DND-41 (cell line): Measurements from ENCODE around the gene SLC25A6.
A peak's percentile ranks its signal among the peaks of the same experiment; 100 is the strongest.

Experiments
- ATAC-seq: fragments of 200-7000 bp; cut with Tn5 transposase; 3 replicates; pipeline ENCODE4 v1.9.1; 2021; ENCODE audit warnings: low read depth; ENCODE audit not compliant: insufficient read depth
- DNase-seq: peaks from one replicate; pipeline ENCODE4 v3.0.0-alpha.2; 2020
- H2AFZ ChIP-seq: 2 replicates; pipeline ENCODE4 v1.6.0; 2012; ENCODE audit warnings: low read depth, low read length
- H3K27ac ChIP-seq: 2 replicates; pipeline ENCODE4 v1.5.1; 2012; ENCODE audit warnings: low read length, inconsistent platforms
- H3K27me3 ChIP-seq: fragments of 200-600 bp; sonication (generic); 2 replicates; pipeline ENCODE4 v1.6.0; 2012; ENCODE audit warnings: low read length, mild to moderate bottlenecking, inconsistent platforms; ENCODE audit not compliant: insufficient read depth, poor library complexity
- H3K36me3 ChIP-seq: 2 replicates; pipeline ENCODE4 v1.5.1; 2012; ENCODE audit warnings: low read length, inconsistent platforms; ENCODE audit not compliant: insufficient read depth
- H3K4me1 ChIP-seq: 2 replicates; pipeline ENCODE4 v1.5.1; 2012; ENCODE audit warnings: mild to moderate bottlenecking, low read length; ENCODE audit not compliant: insufficient read depth
- H3K4me2 ChIP-seq: 2 replicates; pipeline ENCODE4 v1.6.0; 2012; ENCODE audit warnings: mild to moderate bottlenecking, moderate library complexity, low read length, inconsistent platforms; ENCODE audit not compliant: insufficient read depth
- H3K4me3 ChIP-seq, 2 experiments: fragments of 200-600 bp in 1 of 2; shearing (Covaris generic) in 1 of 2; 2 replicates each; pipeline ENCODE4 v1.5.1; 2012 to 2016; ENCODE audit warnings: inconsistent platforms in 2 of 2, low read length in 2 of 2, mild to moderate bottlenecking in 2 of 2, low read depth in 1 of 2, moderate library complexity in 1 of 2
- H3K79me2 ChIP-seq: 2 replicates; pipeline ENCODE4 v1.6.0; 2012; ENCODE audit warnings: low read length, inconsistent platforms; ENCODE audit not compliant: insufficient read depth
- H3K9ac ChIP-seq: 2 replicates; pipeline ENCODE4 v1.6.0; 2012; ENCODE audit warnings: low read depth, mild to moderate bottlenecking, inconsistent platforms, low read length, moderate library complexity
- H3K9me3 ChIP-seq: 2 replicates; pipeline ENCODE4 v1.5.1; 2012; ENCODE audit warnings: low read length, moderate library complexity, mild to moderate bottlenecking, inconsistent platforms; ENCODE audit not compliant: insufficient read depth, severe bottlenecking
- H4K20me1 ChIP-seq: 2 replicates; pipeline ENCODE4 v1.6.0; 2012; ENCODE audit warnings: low read length; ENCODE audit not compliant: insufficient read depth
- CTCF ChIP-seq: IDR thresholded peaks from 2 replicates; pipeline ENCODE4 v1.5.1; 2012; ENCODE audit warnings: borderline replicate concordance, low read length, moderate library complexity, mild to moderate bottlenecking; ENCODE audit not compliant: poor library complexity, severe bottlenecking; ENCODE audit errors: extremely low read depth
- EZH2 ChIP-seq: IDR thresholded peaks from 3 replicates; pipeline ENCODE4 v1.6.1; 2012; ENCODE audit warnings: borderline replicate concordance, low read depth, mild to moderate bottlenecking, moderate library complexity, low read length, inconsistent platforms; ENCODE audit not compliant: severe bottlenecking

The SLC25A6 gene

GRCh38 chrX:1418901-1419544 lies 27.1 kb upstream of the SLC25A6 start:
- Histone ChIP-seq H3K9ac (no peak overlapping the region), H3K4me2 (no peak overlapping the region), H3K79me2 (no peaks in the 10 kb centered on the region), H4K20me1 (peaks cover 20% of the 10 kb centered on the region), H3K4me1 (no peaks in the 10 kb centered on the region), H3K27me3 (no peaks in the 10 kb centered on the region), H3K36me3 (peaks cover 81% of the 10 kb centered on the region), H3K9me3 (peaks cover 31% of the 10 kb centered on the region), H3K4me3 (no peak overlapping the region), H2AFZ (no peak overlapping the region), H3K27ac (no peak overlapping the region)
- no peak for DNase-seq
- TF ChIP-seq CTCF: no peak
- no peak for TF ChIP-seq EZH2
- peak; percentile 19 for ATAC-seq

DNA sequence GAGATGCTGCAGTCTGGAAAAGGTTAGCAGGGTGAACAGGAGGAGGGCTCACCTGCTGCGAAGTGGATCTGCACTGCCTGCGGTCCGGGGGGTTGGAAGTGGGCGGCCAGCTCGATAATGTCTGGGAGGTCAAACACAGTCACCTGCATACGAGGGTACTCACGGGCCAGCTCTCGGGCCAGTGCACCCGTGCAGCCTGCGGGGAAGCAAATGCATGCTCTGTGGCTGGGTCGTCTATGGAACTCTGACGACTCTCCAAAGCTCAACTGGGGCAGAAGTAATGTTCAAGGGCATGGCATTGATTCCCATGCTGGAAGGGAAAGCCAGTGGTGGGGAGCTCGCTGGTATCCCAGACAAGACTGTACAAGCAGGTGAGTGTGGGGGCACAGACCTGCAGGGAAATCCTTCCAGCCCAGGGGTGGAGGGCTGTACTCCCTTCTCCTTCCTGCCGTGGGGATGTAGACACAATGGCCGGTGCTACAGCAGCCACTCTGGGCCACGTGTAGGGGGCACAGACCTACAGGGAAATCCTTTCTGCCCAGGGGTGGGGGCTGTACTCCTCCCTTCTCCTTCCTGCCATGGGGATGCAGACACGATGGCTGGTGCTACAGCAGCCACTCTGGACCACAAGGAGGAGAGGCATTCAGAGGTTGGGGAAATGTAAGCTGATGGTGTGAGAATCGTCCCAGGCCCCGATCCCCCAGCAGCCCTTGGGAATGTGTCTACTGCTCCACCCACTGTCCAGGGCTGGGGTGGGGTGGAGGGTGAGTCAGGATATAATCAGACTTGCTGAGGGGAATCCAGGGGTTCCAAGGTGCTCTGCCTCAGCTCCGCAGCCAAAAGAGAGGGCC lies 26.2 kb upstream of the SLC25A6 start:
- Histone ChIP-seq H3K27ac (no peak overlapping the region), H3K79me2 (no peaks in the 10 kb centered on the region), H3K4me3 (no peak overlapping the region), H4K20me1 (peaks cover 20% of the 10 kb centered on the region), H3K9ac (no peak overlapping the region), H3K9me3 (peaks cover 23% of the 10 kb centered on the region), H3K4me2 (no peak overlapping the region), H3K36me3 (peaks cover 81% of the 10 kb centered on the region), H3K4me1 (no peaks in the 10 kb centered on the region), H2AFZ (no peak overlapping the region), H3K27me3 (no peaks in the 10 kb centered on the region)
- DNase-seq: no peak
- TF ChIP-seq EZH2 (no peak), CTCF (no peak)
- no peak for ATAC-seq

GRCh38 chrX:1416965-1417760 lies 25.2 kb upstream of the SLC25A6 start:
- peaks cover 80% of the 10 kb centered on the region for H3K36me3 ChIP-seq

More at GRCh38 chrX:1416965-1417760, 25.2 kb upstream of the SLC25A6 start:
- no peak overlapping the region for H3K4me3 ChIP-seq
- H3K9ac ChIP-seq: no peak overlapping the region
- no peaks in the 10 kb centered on the region for H3K4me1 ChIP-seq
- no peak for ATAC-seq
- no peak for TF ChIP-seq EZH2
- no peak for TF ChIP-seq CTCF
- peaks cover 13% of the 10 kb centered on the region for H3K9me3 ChIP-seq
- no peak overlapping the region for H3K27ac ChIP-seq
- H3K79me2 ChIP-seq: no peaks in the 10 kb centered on the region
- H3K27me3 ChIP-seq: no peaks in the 10 kb centered on the region
- peaks cover 20% of the 10 kb centered on the region for H4K20me1 ChIP-seq
- H3K4me2 ChIP-seq: no peak overlapping the region
- no peak for DNase-seq
- no peak overlapping the region for H2AFZ ChIP-seq
